GM12874 (cell line): Measurements from ENCODE around the gene KLF18.
A peak's percentile ranks its signal among the peaks of the same experiment; 100 is the strongest.

Experiments used
- CTCF ChIP-seq: IDR thresholded peaks from 2 replicates; pipeline ENCODE4 v1.5.1; 2011; ENCODE audit warnings: low read depth, mild to moderate bottlenecking, control low read depth, low read length, moderate library complexity; ENCODE audit not compliant: insufficient read depth

The KLF18 gene

GRCh38 chr1:44108241-44108640 lies 33.2 kb downstream of the KLF18 start:
- TF ChIP-seq CTCF: no peak

GRCh38 chr1:44105810-44106209 lies 35.6 kb downstream of the KLF18 start:
- no peak for TF ChIP-seq CTCF

- peak; percentile 12; the same call in 1 of the 2 replicates for TF ChIP-seq CTCF
Measured at GRCh38 chr1:44103270-44104131, 37.9 kb downstream of the KLF18 start.

GRCh38 chr1:44101328-44101727 lies 40.1 kb downstream of the KLF18 start:
- TF ChIP-seq CTCF: no peak

- TF ChIP-seq CTCF: no peak
Measured at GRCh38 chr1:44100183-44100868, 41.1 kb downstream of the KLF18 start.

GRCh38 chr1:44094047-44094446 lies 47.4 kb downstream of the KLF18 start:
- no peak for TF ChIP-seq CTCF

- TF ChIP-seq CTCF: no peak
Measured at GRCh38 chr1:44090429-44091252, 50.8 kb downstream of the KLF18 start.
